ENCODE measurements around the gene SLC12A3.

The SLC12A3 gene

GRCh38 chr16:56935201-56935600 is 70.2 kb downstream of the SLC12A3 start:
- H3K4me3 Mint-ChIP-seq = no peak overlapping the region
- peaks cover 77% of the 10 kb centered on the region for H3K36me3 Mint-ChIP-seq (ENCODE audit: low read depth)
- H3K27ac Mint-ChIP-seq = no peak overlapping the region
- peaks cover 41% of the 10 kb centered on the region for H3K4me1 Mint-ChIP-seq (ENCODE audit: low read depth)
- no peaks in the 10 kb centered on the region for H3K9me3 Mint-ChIP-seq
- H3K27me3 Mint-ChIP-seq = no peaks in the 10 kb centered on the region
- intact Hi-C loops (cut with micrococcal nuclease) = loop anchor here (10.0 kb wide), 1 partner anchor 200 kb away; the partner anchor contains the start of gene NUP93

DNA sequence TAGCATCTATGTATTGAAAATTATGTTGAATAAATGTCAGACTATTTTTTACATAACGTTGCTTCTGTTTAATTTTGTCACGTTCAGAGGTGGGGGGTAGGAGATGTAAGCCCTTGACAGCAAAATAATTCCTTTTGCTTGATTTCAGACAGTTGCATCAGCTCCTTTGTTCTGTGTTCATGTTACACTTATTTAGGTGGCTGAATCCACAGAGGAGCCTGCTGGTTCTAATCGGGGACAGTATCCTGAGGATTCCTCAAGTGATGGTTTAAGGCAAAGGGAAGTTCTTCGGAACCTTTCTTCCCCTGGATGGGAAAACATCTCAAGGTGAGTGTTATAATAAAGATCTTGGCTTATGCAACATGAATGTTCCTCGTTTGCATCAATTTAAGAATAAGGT is 71.5 kb downstream of the SLC12A3 start:
- no peaks in the 10 kb centered on the region for H3K27me3 Mint-ChIP-seq
- peaks cover 37% of the 10 kb centered on the region for H3K4me1 Mint-ChIP-seq (ENCODE audit: low read depth)
- H3K27ac Mint-ChIP-seq = no peak overlapping the region
- peaks cover 89% of the 10 kb centered on the region for H3K36me3 Mint-ChIP-seq (ENCODE audit: low read depth)
- no peak overlapping the region for H3K4me3 Mint-ChIP-seq
- H3K9me3 Mint-ChIP-seq = no peaks in the 10 kb centered on the region
- intact Hi-C loops (cut with micrococcal nuclease) = loop anchor here (10.0 kb wide), 1 partner anchor 202 kb away; the partner anchor contains the start of gene NUP93

DNA sequence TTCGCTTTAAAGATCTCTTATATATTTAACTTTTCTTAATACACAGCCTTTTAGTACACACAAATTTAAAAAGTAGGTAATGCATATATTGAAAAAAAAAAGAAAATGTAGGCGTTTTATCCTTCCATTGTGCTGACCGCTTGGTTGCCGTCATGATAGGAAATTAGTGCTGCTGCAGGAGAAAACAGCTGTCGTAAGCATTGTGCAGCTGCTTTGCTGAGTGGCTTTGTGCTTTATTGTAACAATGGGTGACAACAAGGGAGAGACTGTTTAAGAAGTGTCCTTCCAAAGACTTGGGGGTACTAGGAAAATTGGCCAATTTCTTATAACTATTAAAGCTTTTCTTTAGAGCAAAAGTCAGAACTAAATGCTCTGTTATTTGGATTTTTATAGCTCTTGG is 71.9 kb downstream of the SLC12A3 start:
- no peaks in the 10 kb centered on the region for H3K9me3 Mint-ChIP-seq
- H3K27me3 Mint-ChIP-seq = no peaks in the 10 kb centered on the region
- no peak overlapping the region for H3K4me3 Mint-ChIP-seq
- H3K4me1 Mint-ChIP-seq (ENCODE audit: low read depth) = peaks cover 37% of the 10 kb centered on the region
- no peak overlapping the region for H3K27ac Mint-ChIP-seq
- H3K36me3 Mint-ChIP-seq (ENCODE audit: low read depth) = peaks cover 92% of the 10 kb centered on the region
- intact Hi-C loops (cut with micrococcal nuclease) = loop anchor here (10.0 kb wide), 1 partner anchor 202 kb away; the partner anchor contains the start of gene NUP93

GRCh38 chr16:56938664-56939513 is 73.9 kb downstream of the SLC12A3 start:
- Mint-ChIP-seq H3K36me3 (ENCODE audit: low read depth) (peaks cover 97% of the 10 kb centered on the region), H3K4me1 (ENCODE audit: low read depth) (peaks cover 36% of the 10 kb centered on the region), H3K9me3 (no peaks in the 10 kb centered on the region), H3K4me3 (no peak overlapping the region), H3K27ac (no peak overlapping the region), H3K27me3 (no peaks in the 10 kb centered on the region)
- intact Hi-C loops (cut with micrococcal nuclease) = loop anchor here (10.0 kb wide), 1 partner anchor 204 kb away; the partner anchor contains the start of gene NUP93

GRCh38 chr16:56939801-56940200 is 74.8 kb downstream of the SLC12A3 start:
- intact Hi-C loops (cut with micrococcal nuclease) = loop anchor here (10.0 kb wide), 1 partner anchor 205 kb away; the partner anchor contains the start of gene NUP93
- peaks cover 28% of the 10 kb centered on the region for H3K4me1 Mint-ChIP-seq (ENCODE audit: low read depth)
- H3K4me3 Mint-ChIP-seq = no peak overlapping the region

GRCh38 chr16:56941092-56941491 is 76.1 kb downstream of the SLC12A3 start:
- Mint-ChIP-seq H3K27ac (no peak overlapping the region), H3K4me3 (no peak overlapping the region), H3K9me3 (no peaks in the 10 kb centered on the region), H3K4me1 (ENCODE audit: low read depth) (peaks cover 26% of the 10 kb centered on the region), H3K36me3 (ENCODE audit: low read depth) (peaks cover 97% of the 10 kb centered on the region), H3K27me3 (no peaks in the 10 kb centered on the region)
- intact Hi-C loops (cut with micrococcal nuclease) = no loop called here

More at GRCh38 chr16:56939801-56940200, 74.8 kb downstream of the SLC12A3 start:
- Mint-ChIP-seq H3K27ac (no peak overlapping the region), H3K9me3 (no peaks in the 10 kb centered on the region), H3K36me3 (ENCODE audit: low read depth) (peaks cover 99% of the 10 kb centered on the region), H3K27me3 (no peaks in the 10 kb centered on the region)

GRCh38 chr16:56941856-56942331 is 76.9 kb downstream of the SLC12A3 start:
- H3K27ac Mint-ChIP-seq = no peak overlapping the region
- peaks cover 92% of the 10 kb centered on the region for H3K36me3 Mint-ChIP-seq (ENCODE audit: low read depth)
- no peak overlapping the region for H3K4me3 Mint-ChIP-seq
- H3K9me3 Mint-ChIP-seq = no peaks in the 10 kb centered on the region
- intact Hi-C loops (cut with micrococcal nuclease) = no loop called here
- peaks cover 30% of the 10 kb centered on the region for H3K4me1 Mint-ChIP-seq (ENCODE audit: low read depth)
- no peaks in the 10 kb centered on the region for H3K27me3 Mint-ChIP-seq

- Mint-ChIP-seq H3K27ac (no peak overlapping the region), H3K27me3 (no peaks in the 10 kb centered on the region), H3K4me3 (no peak overlapping the region), H3K9me3 (no peaks in the 10 kb centered on the region), H3K4me1 (ENCODE audit: low read depth) (peaks cover 39% of the 10 kb centered on the region), H3K36me3 (ENCODE audit: low read depth) (peaks cover 79% of the 10 kb centered on the region)
- intact Hi-C loops (cut with micrococcal nuclease) = no loop called here
Measured at GRCh38 chr16:56943761-56944375, 78.9 kb downstream of the SLC12A3 start.

- intact Hi-C loops (cut with micrococcal nuclease) = no loop called here
Measured at GRCh38 chr16:56944954-56945839, 80.2 kb downstream of the SLC12A3 start.

GRCh38 chr16:56945847-56946527 is 81.0 kb downstream of the SLC12A3 start:
- Mint-ChIP-seq H3K27me3 (no peaks in the 10 kb centered on the region), H3K9me3 (no peaks in the 10 kb centered on the region), H3K4me1 (ENCODE audit: low read depth) (peaks cover 51% of the 10 kb centered on the region), H3K27ac (no peak overlapping the region), H3K4me3 (no peak overlapping the region), H3K36me3 (ENCODE audit: low read depth) (peaks cover 58% of the 10 kb centered on the region)
- intact Hi-C loops (cut with micrococcal nuclease) = no loop called here

More at GRCh38 chr16:56944954-56945839, 80.2 kb downstream of the SLC12A3 start:
- no peaks in the 10 kb centered on the region for H3K9me3 Mint-ChIP-seq
- H3K4me3 Mint-ChIP-seq = no peak overlapping the region
- H3K36me3 Mint-ChIP-seq (ENCODE audit: low read depth) = peaks cover 66% of the 10 kb centered on the region
- H3K4me1 Mint-ChIP-seq (ENCODE audit: low read depth) = peaks cover 43% of the 10 kb centered on the region
- no peak overlapping the region for H3K27ac Mint-ChIP-seq
- no peaks in the 10 kb centered on the region for H3K27me3 Mint-ChIP-seq

- H3K9me3 Mint-ChIP-seq = no peaks in the 10 kb centered on the region
- H3K36me3 Mint-ChIP-seq (ENCODE audit: low read depth) = peaks cover 49% of the 10 kb centered on the region
- H3K27ac Mint-ChIP-seq = peak overlapping the region; percentile 14
- intact Hi-C loops (cut with micrococcal nuclease) = no loop called here
- H3K4me1 Mint-ChIP-seq (ENCODE audit: low read depth) = peaks cover 61% of the 10 kb centered on the region
- H3K27me3 Mint-ChIP-seq = no peaks in the 10 kb centered on the region
- no peak overlapping the region for H3K4me3 Mint-ChIP-seq
Measured at GRCh38 chr16:56946767-56947603, 82.0 kb downstream of the SLC12A3 start.

DNA sequence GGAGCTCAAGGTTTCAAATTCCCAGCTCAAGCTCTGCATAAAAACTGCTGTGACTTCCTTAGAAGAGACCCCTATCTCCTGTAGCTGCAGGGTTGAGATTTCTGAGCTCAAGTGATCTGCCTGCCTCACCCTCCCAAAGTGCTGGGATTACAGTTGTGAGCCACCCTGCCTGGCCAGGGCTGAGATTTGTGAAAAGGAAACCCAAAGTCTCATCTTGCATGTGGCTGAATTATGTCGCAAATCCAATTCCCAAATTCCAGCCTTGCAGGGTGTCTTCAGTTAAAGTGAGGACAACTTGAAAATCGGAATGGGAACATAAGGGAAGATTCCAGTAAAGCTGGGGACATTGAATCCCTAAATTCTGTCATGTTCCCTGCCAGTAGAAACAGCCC is 82.6 kb downstream of the SLC12A3 start:
- H3K9me3 Mint-ChIP-seq = no peaks in the 10 kb centered on the region
- peaks cover 67% of the 10 kb centered on the region for H3K4me1 Mint-ChIP-seq (ENCODE audit: low read depth)
- H3K27ac Mint-ChIP-seq = peak overlapping the region; percentile 26
- no peak overlapping the region for H3K4me3 Mint-ChIP-seq
- no peaks in the 10 kb centered on the region for H3K27me3 Mint-ChIP-seq
- H3K36me3 Mint-ChIP-seq (ENCODE audit: low read depth) = peaks cover 43% of the 10 kb centered on the region
- intact Hi-C loops (cut with micrococcal nuclease) = no loop called here
